Esophagus muscularis mucosa (tissue), 4 donors: Measurements from ENCODE around the gene EYA2.

Source experiments
- EP300 ChIP-seq: sonication (generic); formaldehyde crosslinking; IDR thresholded peaks from one replicate; pipeline ENCODE4 v1.6.1; 2017; ENCODE audit warnings: antibody characterized with exemption
- POLR2A ChIP-seq: fragments of 450-650 bp; IDR thresholded peaks from one replicate; pipeline ENCODE4 v1.6.1; 2017; ENCODE audit warnings: antibody characterized with exemption, moderate library complexity, mild to moderate bottlenecking, low read depth
- POLR2AphosphoS5 ChIP-seq, 2 donors: sonication (generic); formaldehyde crosslinking; IDR thresholded peaks; one replicate each; pipeline ENCODE4 v1.6.1; 2017; ENCODE audit warnings: antibody characterized with exemption in 2 of 2
- TF ChIP-seq, protein P1 (sequence below), 3 experiments: fragments of 200-600 bp in 2 of 3; fragments of 450-650 bp in 1 of 3; sonication (generic) in 2 of 3; IDR thresholded peaks; one replicate each; pipeline ENCODE4 v1.5.1; 2017 to 2019; ENCODE audit warnings: antibody characterized with exemption in 3 of 3, mild to moderate bottlenecking in 2 of 3, moderate library complexity in 1 of 3

DNA sequence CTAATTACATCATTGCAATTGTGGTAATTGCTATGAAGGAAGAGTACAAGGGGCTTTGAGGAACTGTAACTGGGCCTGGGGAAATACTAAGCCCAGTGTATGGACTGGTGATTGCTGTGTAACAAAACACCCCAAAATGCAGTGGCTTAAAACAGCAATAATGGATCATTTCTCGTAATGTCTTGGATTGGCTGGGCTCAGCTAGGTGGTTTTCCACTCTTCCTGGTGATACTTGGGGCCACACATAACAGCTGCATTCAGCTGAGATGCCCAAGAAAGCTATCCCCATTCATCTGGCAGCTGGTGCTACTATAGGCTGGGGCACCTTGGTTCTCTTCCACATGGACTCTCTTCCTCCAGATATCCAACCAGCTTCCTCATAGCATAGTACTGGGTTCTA, 150.3 kb downstream of the EYA2 start:
- TF ChIP-seq, protein P1, sequence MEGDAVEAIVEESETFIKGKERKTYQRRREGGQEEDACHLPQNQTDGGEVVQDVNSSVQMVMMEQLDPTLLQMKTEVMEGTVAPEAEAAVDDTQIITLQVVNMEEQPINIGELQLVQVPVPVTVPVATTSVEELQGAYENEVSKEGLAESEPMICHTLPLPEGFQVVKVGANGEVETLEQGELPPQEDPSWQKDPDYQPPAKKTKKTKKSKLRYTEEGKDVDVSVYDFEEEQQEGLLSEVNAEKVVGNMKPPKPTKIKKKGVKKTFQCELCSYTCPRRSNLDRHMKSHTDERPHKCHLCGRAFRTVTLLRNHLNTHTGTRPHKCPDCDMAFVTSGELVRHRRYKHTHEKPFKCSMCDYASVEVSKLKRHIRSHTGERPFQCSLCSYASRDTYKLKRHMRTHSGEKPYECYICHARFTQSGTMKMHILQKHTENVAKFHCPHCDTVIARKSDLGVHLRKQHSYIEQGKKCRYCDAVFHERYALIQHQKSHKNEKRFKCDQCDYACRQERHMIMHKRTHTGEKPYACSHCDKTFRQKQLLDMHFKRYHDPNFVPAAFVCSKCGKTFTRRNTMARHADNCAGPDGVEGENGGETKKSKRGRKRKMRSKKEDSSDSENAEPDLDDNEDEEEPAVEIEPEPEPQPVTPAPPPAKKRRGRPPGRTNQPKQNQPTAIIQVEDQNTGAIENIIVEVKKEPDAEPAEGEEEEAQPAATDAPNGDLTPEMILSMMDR (IDR thresholded peaks at IDR 0.05): no peak
- no peak for TF ChIP-seq POLR2A
- no peak for TF ChIP-seq EP300
- no peak for TF ChIP-seq POLR2AphosphoS5 (IDR thresholded peaks at IDR 0.05)
